Heart left ventricle (tissue), 13 donors: ENCODE measurements around the gene TANGO2.

Experiments used
- CTCF ChIP-seq, 12 donors: fragments of 200-600 bp; sonication (generic) in 4 of 12; IDR thresholded peaks; one replicate each; pipeline versions ENCODE4 v1.5.0 to v1.8.0; 2018 to 2022; ENCODE audit warnings: antibody characterized with exemption in 12 of 12, mild to moderate bottlenecking in 5 of 12
- POLR2A ChIP-seq, 2 donors: fragments of 450-650 bp; IDR thresholded peaks; one replicate each; pipeline ENCODE4 v1.6.1; 2017; ENCODE audit warnings: antibody characterized with exemption in 2 of 2, mild to moderate bottlenecking in 2 of 2, moderate library complexity in 2 of 2
- donor health status: ischemic (EF 13 %, LVEDD 7.1; RV severe dilation, severe dysfunction).
- donor health status: DM: no; HTN: yes; CAD: no.
- donor health status: DM: no; HTN: no; CAD: no.
- donor health status: ischemic (EF 25% LVEDD 6.9; RV normal size, moderate dysfunction).
- donor health status: ischemic (EF 25% LVEDD 5.7; RV mildly dilated, moderate dysfunction).
- donor health status: ischemic (EF 35%, LVEDD 5.7; RV mildly dilated, moderate dysfunction).
- donor health status: nonischemic (EF 11% LVEDD 7.7; RV severe dilation, severe dysfunction).
- donor health status: DM: yes; HTN: yes; CAD: no.
- donor health status: PGD.
- donor health status: ischemic (EF 29% LVEDD 5.4; RV normal size, mild dysfunction).
- donor health status: nonischemic (EF 23%, LVEDD 6.1; RV moderate dilation, normal function).

DNA sequence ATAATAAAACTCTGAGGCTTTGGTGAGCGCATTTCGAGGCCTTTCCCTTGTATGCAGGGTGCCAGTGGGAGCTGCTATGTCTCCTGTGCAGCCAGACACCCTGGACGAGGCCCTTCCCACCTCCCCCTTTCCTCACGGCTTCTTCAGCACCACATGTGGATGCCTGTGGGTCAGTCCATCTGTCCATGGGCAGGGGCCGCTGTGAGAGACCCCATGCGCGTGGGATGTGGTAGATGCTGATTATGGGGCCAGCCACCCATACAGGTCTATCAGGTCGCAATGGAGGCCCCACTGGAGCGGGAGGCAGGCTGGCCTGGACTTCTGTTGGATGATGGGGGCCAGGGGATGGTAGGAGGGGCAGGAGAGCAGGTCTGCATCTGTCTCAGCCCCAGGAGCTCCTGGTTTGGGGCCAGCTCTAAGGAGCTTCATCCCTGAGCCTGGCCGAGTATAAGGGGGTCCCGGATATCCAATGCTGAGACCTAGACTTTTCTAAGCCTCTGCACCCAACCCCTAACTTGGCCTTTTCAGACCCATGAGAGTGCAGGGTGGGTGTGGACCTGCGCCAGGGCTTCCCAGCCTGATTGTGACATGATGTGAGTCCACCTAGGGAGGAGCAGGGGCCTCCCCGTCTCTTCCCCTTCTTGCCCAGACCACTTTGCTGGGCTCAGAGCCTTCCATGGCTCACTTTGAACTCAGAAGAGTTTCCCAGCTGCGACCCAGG, 45.1 kb downstream of the TANGO2 start:
- TF ChIP-seq CTCF (IDR thresholded peaks at IDR 0.05) (no peak), POLR2A (IDR thresholded peaks at IDR 0.05) (no peak)
